Suppressor macrophage (primary cell): ENCODE measurements around the gene TMEM87A.
"Not testable (repeated sequence)": the region's sequence is repeated elsewhere in the genome, so short reads cannot be mapped to it uniquely, and the experiment has no call there.

Experiments
- DNase-seq, 4 experiments: peaks; one replicate each; pipeline ENCODE4 v3.0.0-alpha.2; 2020 to 2022
- total RNA-seq, 17 experiments: gene quantifications; one replicate each; lab custom pipeline; 2026; ENCODE audit warnings: mixed read lengths in 6 of 17, inconsistent platforms in 3 of 17; lab: John Stamatoyannopoulos, UW

TMEM87A gene, protein sequence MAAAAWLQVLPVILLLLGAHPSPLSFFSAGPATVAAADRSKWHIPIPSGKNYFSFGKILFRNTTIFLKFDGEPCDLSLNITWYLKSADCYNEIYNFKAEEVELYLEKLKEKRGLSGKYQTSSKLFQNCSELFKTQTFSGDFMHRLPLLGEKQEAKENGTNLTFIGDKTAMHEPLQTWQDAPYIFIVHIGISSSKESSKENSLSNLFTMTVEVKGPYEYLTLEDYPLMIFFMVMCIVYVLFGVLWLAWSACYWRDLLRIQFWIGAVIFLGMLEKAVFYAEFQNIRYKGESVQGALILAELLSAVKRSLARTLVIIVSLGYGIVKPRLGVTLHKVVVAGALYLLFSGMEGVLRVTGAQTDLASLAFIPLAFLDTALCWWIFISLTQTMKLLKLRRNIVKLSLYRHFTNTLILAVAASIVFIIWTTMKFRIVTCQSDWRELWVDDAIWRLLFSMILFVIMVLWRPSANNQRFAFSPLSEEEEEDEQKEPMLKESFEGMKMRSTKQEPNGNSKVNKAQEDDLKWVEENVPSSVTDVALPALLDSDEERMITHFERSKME
- total RNA-seq = 61.5 to 99.7 (median 73.7) reads per million in 17 experiments

DNA sequence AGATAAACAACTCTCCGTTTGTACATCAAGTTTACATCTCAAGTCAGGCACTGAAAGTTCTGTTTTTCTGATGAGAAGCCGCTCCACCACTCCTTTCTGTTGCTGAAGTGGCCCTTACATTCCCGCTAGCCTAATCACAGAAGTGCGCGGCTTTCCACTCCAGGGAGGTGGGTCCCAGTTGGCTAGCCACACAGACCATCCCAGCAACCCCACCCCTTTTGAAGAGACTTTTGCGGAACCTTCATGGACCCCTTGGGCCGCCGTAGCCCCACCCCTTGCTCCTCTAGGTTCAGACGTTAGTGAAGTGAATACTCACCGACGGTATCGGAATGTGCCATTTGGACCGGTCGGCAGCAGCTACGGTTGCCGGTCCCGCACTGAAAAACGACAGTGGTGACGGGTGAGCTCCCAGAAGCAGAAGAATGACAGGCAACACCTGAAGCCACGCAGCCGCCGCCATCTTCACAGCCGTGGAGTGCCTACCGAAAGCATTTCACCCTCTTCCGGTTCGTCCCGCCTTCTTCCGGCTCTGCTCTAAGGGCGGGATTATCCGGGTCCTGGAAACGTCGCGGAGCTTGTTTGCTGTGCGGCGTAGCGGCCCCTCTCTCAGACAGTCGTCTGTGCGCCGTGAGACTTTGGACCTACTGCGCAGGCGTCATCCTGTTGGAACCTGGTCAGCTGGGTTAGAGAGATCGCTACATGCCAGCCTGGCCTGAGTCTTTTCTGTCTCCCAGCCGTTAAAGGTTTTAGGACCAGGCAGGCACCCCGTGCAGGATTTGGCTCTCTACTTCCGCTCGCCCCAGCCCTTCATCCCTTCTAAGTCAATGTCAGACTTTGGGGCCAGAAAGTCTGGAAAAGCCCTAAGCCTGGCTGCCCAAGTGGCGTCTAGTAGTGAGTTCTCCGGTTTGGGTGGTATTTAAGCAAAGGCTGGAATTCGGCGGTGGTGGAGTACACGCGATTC, at the start of gene TMEM87A, which contains the start of gene GANC:
TMEM87A (minus strand) TSS at position 495 of the 961 bp plus-strand sequence; CDS start at position 460, 35 bp downstream.
GANC (plus strand) TSS at position 263 of the 961 bp plus-strand sequence. CDS start 1,281 bp downstream, outside the sequence.
- DNase-seq = peak; percentile 98 to 99 (median 98)

DNA sequence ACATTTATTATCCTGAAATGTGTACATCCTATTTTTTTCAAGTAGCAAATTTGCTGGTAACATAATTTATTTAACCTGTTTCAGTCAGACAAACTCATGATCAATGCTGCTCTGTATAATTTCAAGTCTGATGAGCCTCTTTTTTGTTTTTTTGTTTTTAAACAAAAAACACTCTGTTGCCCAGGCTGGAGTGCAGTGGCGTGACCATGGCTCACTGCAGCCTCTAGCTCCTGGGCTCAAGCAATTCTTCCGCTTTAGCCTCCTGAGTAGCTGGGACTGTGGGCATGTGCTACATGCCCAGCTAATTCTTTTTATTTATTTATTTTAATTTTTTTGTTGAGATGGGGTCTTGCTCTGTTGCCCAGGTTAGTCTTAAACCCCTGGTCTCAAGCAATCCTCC, 46.0 kb upstream of the TMEM87A start:
- no peak for DNase-seq

DNA sequence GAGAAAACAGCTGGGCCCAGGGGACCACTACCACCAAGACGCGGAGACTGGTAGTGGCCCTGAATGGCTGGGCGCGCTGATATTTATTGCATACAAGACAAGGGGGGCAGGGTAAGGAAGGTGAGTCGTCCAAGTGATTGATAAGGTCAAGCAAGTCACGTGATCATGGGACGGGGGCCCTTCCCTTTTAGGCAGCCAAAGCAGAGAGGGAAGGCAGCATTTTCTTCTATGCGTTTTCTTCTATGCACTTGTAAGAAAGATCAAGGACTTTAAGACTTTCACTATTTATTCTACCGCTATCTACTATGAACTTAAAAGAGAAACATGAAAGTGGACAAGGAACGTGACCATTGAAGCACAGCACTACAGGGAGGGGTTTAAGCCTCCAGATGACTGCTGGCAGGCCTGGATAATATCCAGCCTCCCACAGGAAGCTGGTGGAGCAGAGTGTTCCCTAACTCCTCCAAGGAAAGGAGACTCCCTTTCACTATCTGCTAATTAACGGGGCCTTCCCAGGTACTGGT, 43.1 kb upstream of the TMEM87A start:
- not testable (repeated sequence) for DNase-seq

DNA sequence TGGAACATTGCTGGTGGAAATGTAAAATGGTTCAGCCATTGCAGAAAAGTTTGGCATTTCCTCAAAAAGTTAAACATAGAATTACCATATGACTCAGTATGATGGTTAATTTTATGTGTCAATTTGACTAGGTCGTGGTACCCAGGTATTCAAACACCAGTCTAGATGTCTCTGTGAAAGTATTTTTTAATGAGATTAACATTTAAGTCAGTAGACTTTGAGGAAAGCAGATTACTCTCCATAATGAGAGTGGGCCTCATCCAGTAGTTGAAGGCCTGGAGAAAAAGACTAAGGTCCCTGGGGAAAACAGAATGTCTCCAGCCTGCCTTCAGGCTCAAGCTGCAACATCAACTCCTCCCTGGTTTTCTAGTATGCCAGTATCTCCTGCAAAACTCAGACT, 42.3 kb upstream of the TMEM87A start:
- no peak for DNase-seq

DNA sequence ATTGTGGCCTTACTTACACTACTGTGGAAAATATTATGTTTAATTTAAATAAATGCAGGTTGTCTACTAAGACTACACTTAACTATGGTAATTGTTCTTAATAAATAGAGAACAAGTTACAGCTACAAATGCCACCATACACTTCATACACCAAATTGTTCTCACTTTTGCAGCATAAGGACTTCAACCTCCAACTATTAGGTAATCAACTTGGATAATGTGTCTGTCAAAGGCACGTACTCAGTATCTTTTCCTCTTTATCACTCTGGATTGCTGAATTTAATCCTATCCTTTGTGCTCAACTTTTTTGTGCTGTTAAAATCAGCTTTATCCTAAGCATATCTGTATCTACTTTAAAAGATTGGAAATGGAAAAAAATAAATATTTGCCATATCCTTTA, 41.6 kb upstream of the TMEM87A start:
- DNase-seq = no peak

DNA sequence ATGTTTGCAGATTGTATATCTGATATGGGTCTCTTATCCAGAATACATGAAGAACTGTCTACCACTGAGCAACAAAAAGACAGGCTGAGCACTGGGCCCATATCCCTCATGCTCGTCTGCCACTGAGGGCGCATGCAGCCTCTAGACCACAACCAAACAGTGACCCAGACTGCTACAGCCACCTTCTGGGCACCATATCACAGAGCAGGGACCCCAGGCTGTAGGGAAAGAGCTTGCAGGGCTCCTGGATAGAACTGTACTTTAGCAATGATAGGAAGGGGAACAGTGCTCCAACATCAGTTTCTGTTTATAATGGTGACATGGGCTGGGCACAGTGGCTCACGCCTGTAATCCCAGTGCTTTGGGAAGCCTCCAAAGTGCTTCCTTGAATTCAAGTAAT, 40.2 kb upstream of the TMEM87A start:
- DNase-seq = no peak

DNA sequence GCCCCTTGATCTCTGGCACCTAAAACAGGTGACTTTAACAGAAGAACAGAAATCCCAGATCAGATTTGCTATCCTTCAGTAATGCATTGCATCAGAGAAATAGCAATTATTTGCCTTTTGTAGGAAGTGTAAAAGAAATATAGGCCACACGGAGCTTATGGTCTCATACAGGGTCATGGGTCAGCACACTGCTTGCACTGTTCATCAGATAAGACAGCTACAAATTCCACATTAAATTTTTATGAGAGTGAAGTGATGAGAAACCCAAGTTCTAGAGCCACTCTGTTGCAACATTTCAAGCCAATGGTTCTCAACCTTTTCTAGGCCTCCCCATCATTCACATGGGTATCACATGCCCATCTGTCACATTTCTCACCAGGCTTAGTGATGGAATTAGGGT, 33.4 kb upstream of the TMEM87A start:
- no peak for DNase-seq

DNA sequence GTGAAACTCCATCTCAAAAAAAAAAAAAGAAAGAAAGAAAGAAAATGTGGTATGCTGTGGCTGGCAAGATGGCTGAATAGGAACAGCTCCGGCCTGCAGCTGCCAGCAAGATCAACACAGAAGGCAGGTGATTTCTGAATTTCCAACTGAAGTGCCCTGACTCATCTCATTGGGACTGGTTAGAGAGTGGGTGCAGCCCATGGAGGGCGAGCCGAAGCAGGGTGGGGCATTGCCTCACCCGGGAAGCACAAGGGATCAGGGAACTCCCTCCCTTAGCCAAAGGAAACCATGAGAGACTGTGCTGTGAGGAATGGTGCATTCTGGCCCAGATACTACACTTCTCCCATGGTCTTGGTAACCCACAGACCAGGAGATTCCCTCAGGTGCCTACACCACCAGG, 27.8 kb upstream of the TMEM87A start:
- DNase-seq = not testable (repeated sequence)

DNA sequence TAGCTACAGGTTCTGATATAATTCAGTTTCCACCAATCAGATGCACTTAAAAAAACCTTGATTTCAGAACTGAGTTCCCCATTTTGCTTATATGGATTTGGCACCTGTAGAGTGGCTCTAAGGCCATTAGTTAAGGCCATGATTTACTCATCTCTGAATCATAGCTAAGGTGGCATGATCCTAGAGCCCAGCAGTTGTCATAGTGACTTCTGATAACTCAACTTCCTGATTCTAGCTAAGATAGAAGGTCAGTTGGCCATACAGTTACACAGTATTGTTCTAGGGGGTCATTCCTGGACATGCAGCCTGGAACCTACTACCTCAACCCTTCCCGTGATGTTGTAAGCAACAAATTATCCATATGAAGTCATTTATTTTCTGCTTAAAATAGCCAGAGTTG, 15.9 kb upstream of the TMEM87A start:
- DNase-seq = peak in 1 of 4 experiments; percentile 4

DNA sequence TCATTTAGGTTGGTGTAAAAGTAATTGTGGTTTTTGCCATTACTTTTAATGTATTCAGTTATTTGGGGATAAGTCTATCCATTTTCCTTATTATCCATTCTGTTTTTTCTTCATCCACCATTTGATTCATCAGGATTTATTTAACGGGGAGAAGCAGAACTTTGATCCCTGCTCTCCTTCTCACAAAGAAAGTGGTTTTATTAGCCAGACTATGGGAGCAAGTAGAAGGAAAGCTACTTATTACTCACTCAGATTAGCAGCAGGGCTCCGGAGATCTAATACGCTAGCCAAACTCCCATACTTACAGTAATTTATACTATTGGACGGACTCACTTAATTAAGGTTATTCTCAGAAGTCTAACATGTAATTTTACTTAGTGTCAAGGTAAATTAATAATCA, 14.7 kb upstream of the TMEM87A start:
- DNase-seq = no peak

DNA sequence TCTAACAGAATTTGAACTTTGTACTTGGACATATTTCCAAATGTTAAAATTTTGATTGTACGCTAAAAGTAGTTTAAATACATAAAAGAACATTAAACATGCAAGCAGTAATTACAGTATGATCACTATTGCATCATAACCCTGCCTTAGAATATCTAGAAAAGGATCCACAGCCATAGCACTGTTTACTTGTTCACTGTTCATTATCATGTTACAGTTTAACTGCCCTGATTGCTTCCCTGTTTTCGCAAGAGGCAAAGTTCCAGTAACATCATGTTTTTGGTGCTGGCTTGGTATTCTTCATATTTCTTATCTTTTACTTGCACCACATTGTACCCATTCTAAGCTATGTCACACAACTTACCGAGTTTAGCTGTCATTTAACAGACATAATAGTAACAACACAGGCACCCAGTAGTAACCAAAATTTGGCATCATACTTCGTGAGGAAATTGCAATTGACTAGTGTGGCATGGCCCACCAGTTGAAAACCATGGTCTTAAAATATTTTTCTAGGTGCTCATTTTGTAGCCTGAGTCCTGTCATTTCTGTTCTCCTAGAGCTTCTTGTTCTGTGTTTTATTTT, 13.3 kb upstream of the TMEM87A start:
- no peak for DNase-seq

DNA sequence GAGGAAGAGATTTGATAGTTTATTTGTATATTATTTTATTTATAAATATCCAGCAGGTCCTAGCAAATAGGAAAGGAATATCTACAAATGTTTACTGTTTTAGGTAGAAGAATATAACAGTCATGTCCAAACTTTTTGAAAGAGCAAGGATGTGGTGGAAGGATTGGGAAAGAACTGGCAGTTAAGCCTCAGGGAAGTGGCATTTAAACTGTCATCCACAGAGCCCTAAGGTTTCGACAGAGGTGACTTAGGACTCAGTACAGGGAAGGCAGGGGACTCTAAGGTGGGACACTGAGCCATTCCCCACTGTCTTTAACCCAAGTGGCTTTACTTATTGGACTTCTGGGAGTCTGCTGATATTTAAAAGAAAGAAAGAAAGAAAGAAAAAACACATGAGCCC, 11.8 kb upstream of the TMEM87A start:
- peak in 2 of 4 experiments; percentile 6 to 7 for DNase-seq

DNA sequence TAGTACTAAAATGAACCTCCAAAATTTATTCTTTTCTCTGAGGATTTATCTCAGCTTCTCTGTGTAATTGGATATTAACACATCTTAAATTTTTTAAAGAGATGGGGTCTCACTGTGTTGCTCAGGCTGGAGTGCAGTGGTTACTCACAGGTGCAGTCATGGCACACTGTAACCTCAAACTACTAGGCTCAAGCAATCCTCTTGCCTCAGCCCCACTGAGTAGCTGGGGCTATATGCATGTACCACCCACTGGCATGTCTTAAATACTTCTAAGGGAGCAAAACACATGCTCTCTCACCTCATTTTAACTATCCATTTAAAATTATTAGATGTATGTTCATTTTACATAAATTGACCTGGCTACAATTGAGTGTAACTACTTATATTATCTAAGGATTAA, 11.3 kb upstream of the TMEM87A start:
- DNase-seq = no peak

DNA sequence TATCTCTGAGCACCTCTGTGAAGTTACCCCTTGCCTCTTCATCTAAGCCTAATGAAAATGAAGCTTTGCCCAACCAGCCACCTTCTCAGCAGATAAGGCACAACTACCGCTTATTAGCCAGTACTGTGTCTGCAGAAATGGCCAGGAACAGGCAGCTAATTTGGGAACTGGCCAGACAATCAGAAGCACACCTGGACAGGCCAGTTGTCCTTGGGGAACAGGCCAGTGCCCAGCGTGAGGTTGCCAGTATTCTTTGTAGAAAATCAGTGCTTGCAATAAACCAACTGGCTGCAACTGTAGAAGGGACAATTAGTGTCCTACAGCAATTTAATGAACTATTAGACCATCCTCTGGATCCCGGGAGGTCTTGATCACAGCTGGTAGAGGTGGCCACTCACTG, 10.4 kb upstream of the TMEM87A start:
- no peak for DNase-seq

DNA sequence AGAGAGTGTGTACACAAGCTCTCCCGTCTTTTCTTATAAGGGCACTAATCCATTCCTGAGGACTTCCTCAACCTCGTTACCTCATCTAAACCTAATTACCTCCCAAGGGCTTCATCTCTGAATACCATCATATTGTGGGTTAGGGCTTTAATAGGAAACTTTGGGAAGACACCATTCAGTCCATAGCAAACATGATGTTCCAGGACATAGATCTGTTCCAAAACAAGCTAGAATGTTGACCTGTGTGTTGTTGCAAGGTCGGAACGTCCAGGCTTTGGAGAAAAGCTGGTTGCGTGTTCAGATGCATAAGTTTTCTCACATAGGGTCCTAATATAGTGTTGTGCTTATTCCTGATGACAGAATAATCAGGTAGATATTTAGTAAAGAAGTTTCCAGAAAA, 9.7 kb upstream of the TMEM87A start:
- no peak for DNase-seq

DNA sequence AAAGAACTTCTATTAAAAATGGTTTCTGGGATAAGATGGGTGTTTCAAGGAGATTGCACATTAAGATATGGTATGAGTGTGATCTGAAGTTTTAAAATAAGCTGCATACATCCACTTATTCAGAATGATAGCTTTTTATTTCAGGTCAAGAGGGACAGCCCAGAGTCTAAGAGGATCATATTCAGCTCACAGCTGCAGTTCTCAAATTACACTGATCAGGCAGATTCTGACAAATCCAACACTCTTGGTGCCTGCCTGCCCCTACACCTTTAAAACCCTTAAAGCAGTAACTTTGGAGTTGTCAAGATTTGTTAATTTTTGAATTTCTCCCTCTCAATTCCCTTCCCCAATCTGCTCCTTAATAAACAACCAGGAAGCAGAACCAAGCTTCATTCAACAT, 9.1 kb upstream of the TMEM87A start:
- DNase-seq = no peak

DNA sequence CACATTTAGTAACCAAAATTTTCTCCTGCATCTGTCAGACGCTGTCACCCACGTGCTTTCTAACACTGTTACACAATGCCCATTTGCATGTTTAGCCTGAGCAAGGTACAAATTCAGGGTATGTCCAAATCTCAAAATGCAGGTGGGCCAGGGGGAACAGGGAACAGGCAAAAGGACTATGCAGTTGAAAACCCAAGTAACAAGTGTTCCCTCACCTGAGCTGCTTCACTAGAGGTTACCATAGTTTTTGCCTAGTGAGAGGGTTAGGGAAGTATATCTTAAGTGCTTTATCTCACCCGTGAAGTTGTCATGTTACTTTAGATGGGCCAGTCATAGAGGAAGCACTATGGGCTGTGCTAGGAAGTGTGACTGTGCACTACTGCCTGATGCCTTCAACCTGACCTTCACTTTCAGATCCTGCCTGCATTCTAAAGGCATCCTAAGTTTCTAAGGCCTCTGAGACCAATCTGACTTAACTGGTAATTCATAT, 6.0 kb upstream of the TMEM87A start:
- peak; percentile 43 to 69 (median 63) for DNase-seq

DNA sequence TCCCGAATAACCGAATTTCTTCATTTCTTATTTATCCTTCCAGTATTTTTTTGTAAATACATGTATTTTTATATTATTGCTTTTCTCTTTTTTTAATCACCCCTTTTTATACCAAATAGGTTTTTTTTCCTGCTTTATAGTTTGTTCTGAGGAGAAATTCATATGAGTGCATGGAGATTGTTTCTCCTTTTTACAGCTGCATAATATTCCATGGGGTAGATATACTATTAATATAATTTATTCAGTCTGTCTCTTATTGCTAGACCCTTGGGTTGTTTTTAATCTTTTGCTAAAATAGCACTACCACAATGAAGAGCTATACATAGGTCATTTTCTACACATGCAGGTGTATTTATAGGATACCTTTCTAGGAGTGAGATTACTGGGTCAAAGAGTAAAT, 3.5 kb upstream of the TMEM87A start:
- DNase-seq = no peak

DNA sequence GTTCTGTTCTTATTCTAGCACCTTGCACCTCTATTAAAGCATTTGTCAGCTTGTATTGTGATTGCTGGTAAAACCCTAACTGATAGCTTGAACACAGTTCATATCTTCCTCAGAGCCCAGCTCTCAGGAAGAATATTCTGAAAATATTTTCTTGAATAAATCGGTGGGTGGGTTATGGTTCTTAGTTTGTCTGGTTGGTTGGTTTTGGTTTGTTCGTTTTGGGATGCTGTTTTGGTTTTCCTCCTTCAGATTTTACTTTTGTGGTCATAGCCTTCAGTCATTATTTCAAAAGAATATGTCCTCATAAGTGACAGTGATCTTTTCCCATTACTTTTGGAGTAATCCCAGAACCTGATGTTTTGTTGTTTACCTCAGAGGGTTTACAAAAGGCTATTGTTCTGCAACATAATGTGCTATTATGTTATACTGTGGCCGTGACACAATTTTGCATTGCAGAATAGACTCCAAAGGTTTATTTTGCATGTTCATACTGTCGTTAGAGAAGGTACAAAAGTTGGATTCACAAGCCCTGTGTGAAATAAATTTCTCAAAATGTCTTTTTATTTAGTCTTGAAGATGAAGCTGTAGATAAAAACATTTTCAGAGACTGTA, 2.7 kb upstream of the TMEM87A start:
- peak in 3 of 4 experiments; percentile 3 to 32 (median 18) for DNase-seq

DNA sequence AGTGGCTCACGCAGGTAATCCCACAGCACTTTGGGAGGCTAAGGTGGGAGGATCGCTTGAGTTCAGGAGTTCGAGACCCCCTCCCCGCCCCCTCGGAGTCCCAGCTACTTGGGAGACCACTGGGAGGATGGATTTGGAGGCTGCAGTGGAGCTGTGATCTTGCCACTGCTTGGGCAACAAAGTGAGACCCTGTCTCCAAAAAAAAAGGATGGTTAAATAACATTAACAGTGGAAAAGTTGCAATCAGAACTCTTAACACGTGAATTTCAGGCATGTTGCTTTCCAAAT, 1.4 kb upstream of the TMEM87A start:
- peak in 1 of 4 experiments; percentile 3 for DNase-seq

DNA sequence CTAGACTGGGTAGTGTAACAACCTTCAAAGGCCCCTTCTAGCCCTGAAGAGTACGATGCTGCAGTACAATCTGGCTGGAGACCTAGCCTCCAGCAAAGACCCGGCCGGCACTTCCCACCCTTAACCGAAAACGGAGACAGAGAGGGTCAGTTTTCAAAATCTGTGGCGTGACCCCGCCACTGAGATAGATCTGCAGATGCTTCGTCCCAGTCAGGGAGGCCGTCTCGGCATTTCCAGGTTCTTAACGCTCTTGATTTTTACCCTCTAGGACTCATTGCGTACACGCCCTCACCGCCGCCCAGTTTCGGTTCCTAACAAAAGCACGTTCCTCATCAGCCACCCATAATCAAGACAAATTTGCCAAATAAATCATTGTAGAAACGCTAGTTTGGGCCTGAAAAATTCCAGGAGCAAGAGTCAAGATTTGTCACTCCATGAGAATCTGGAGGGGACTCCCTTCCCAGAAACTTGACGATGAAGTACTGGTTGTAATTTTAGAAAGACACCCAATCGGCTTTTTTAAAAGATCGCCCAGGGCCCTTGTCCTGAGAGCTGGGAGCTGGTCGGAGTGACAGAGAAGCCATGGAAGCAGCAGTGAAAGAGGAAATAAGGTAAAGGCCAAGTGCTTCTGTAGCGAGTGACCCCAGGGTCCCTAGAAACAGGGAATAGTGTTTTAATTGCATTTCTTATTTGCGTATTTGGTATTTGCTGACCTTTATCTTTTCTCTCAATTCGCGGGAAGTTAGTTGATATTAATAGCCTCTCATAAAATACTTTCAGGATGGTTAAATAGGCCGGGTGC, 868 bp upstream of the TMEM87A start:
- peak; percentile 70 to 85 (median 78) for DNase-seq
